Liver (tissue), 9 donors: Measurements from ENCODE around the gene ATP10B. TPM values are rescaled to one million over a fixed set of nuclear protein-coding genes. Genes with fewer than 3 reads are reported as not detected.

Experiments
- DNase-seq: peaks from one replicate; pipeline ENCODE4 v3.0.0-alpha.2; 2017; ENCODE audit warnings: low spot score
- H3K27ac ChIP-seq, 2 donors: one replicate each; pipeline ENCODE4 v1.7.0; 2013; ENCODE audit warnings: inconsistent platforms in 2 of 2, low read length in 2 of 2, control low read depth in 1 of 2, low read depth in 1 of 2, mild to moderate bottlenecking in 1 of 2
- H3K27me3 ChIP-seq, 4 donors: one replicate each; pipeline versions ENCODE4 v1.6.1 to v1.7.0; 2013; ENCODE audit warnings: low read length in 3 of 4, inconsistent platforms in 1 of 4, mild to moderate bottlenecking in 1 of 4, moderate library complexity in 1 of 4; ENCODE audit not compliant: control insufficient read depth in 4 of 4, insufficient read depth in 4 of 4
- H3K36me3 ChIP-seq, 4 donors: one replicate each; pipeline versions ENCODE4 v1.6.1 to v1.7.0; 2013; ENCODE audit warnings: low read length in 3 of 4, mild to moderate bottlenecking in 3 of 4, low read depth in 1 of 4, moderate library complexity in 1 of 4; ENCODE audit not compliant: control insufficient read depth in 4 of 4, insufficient read depth in 3 of 4
- H3K4me1 ChIP-seq, 4 donors: one replicate each; pipeline versions ENCODE4 v1.6.1 to v1.7.0; 2013; ENCODE audit warnings: low read length in 3 of 4, mild to moderate bottlenecking in 3 of 4, moderate library complexity in 1 of 4; ENCODE audit not compliant: control insufficient read depth in 4 of 4, insufficient read depth in 4 of 4
- H3K4me3 ChIP-seq, 3 donors: one replicate each; pipeline versions ENCODE4 v1.6.1 to v1.7.0; 2013; ENCODE audit warnings: low read length in 3 of 3, control low read depth in 1 of 3, low read depth in 1 of 3, mild to moderate bottlenecking in 1 of 3
- H3K9ac ChIP-seq, 2 donors: one replicate each; pipeline ENCODE4 v1.7.0; 2013; ENCODE audit warnings: low read length in 2 of 2, mild to moderate bottlenecking in 2 of 2, moderate library complexity in 2 of 2, control low read depth in 1 of 2, low read depth in 1 of 2
- H3K9me3 ChIP-seq, 4 donors: one replicate each; pipeline versions ENCODE4 v1.6.1 to v1.7.0; 2013; ENCODE audit warnings: low read length in 3 of 4; ENCODE audit not compliant: control insufficient read depth in 4 of 4
- CTCF ChIP-seq: fragments of 150-350 bp; IDR thresholded peaks from 2 replicates; pipeline ENCODE4 v1.5.1; 2017; ENCODE audit warnings: improper control_type of control experiment, low read depth, low read length; ENCODE audit not compliant: missing input control
- EGR1 ChIP-seq, 2 donors: IDR thresholded peaks; 2 replicates each; pipeline ENCODE4 v1.6.1; 2016 to 2018; ENCODE audit warnings: antibody characterized with exemption in 2 of 2, low read depth in 2 of 2
- FOXA1 ChIP-seq: IDR thresholded peaks from 2 replicates; pipeline ENCODE4 v1.6.1; 2016; ENCODE audit warnings: antibody characterized with exemption
- FOXA2 ChIP-seq: IDR thresholded peaks from 2 replicates; pipeline ENCODE4 v1.6.1; 2016; ENCODE audit warnings: antibody characterized with exemption
- GABPA ChIP-seq, 2 donors: IDR thresholded peaks in 1 of 2; conservative IDR thresholded peaks in 1 of 2; 2 replicates each; pipeline ENCODE4 v1.6.1; 2016; ENCODE audit warnings: antibody characterized with exemption in 2 of 2, mild to moderate bottlenecking in 1 of 2, moderate library complexity in 1 of 2
- HNF4A ChIP-seq, 2 donors: conservative IDR thresholded peaks; 2 replicates each; pipeline ENCODE4 v1.6.1; 2016; ENCODE audit warnings: antibody characterized with exemption in 2 of 2, mild to moderate bottlenecking in 2 of 2
- JUND ChIP-seq, 2 donors: IDR thresholded peaks; 2 replicates each; pipeline ENCODE4 v1.6.1; 2016; ENCODE audit warnings: antibody characterized with exemption in 2 of 2
- RAD21 ChIP-seq, 2 donors: IDR thresholded peaks; 2 replicates each; pipeline ENCODE4 v1.6.1; 2016; ENCODE audit warnings: antibody characterized with exemption in 2 of 2, mild to moderate bottlenecking in 2 of 2
- RXRA ChIP-seq, 2 donors: IDR thresholded peaks; 2 replicates each; pipeline ENCODE4 v1.6.1; 2017 to 2018; ENCODE audit warnings: antibody characterized with exemption in 2 of 2, mild to moderate bottlenecking in 1 of 2
- YY1 ChIP-seq: IDR thresholded peaks from 2 replicates; pipeline ENCODE4 v1.6.1; 2016; ENCODE audit warnings: antibody characterized with exemption, mild to moderate bottlenecking
- WGBS: extraction: QIAGEN DNeasy Blood & Tissue Kit; methylation state at CpG from one replicate; pipeline ENCODE4 v1.1.7; 2013; 5-methylcytosine and 5-hydroxymethylcytosine counted together
- polyA plus RNA-seq, 2 donors: library from polyadenylated mRNA; stranded (reverse) in 1 of 2; unstranded in 1 of 2; fragments of 200-250 nt in 1 of 2; fragments of >200 nt in 1 of 2; fragmentation: Nextera tagmentation in 1 of 2; extraction: Ambion mirVana in 1 of 2; gene quantifications; one replicate each; pipeline versions ENCODE4 v1.2.1 to v1.2.3, GENCODE V29; 2013 to 2015
- total RNA-seq, 2 donors: library from RNA; depleted of rRNA; stranded (reverse); fragments of >200 nt; gene quantifications; one replicate each; pipeline ENCODE4 v1.2.3, GENCODE V29; 2014
- TF ChIP-seq, protein P1 (sequence below): IDR thresholded peaks from 2 replicates; pipeline ENCODE4 v1.6.1; 2016; ENCODE audit warnings: antibody characterized with exemption
- TF ChIP-seq, protein P2 (sequence below): IDR thresholded peaks from 2 replicates; pipeline ENCODE4 v1.6.1; 2016; ENCODE audit warnings: antibody characterized with exemption, mild to moderate bottlenecking
- donor health status: healthy.
- donor health status: healthy.
- donor health status: healthy.
- donor health status: healthy.
- donor health status: healthy.

The ATP10B gene
- total and polyA plus RNA-seq, 4 donors = 0.05 to 0.67 (median 0.05) TPM; not detected in 1

DNA sequence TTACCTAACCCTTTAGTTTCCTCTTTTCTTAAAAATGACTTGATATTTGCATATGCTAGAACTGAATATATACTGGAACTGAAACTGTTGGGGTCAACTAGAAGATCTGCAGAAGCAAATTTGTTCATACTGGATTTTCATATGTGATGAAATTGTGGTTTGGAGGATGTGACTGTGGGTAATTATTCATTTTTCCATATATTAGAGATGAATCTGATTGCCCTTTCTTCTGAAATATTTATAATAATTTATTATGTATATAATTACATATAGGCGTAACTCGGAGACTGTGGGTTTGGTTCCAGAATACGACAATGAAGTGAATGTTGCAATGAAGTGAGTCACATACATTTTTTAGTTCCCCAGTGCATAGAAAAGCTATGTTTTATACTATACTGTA is 149.1 kb downstream of the ATP10B start:
- Histone ChIP-seq H3K36me3 (no peaks in the 10 kb centered on the region), H3K4me1 (no peaks in the 10 kb centered on the region), H3K9me3 (peaks cover 0 to 2% (median 0%) of the 10 kb centered on the region in 4 donors), H3K27me3 (no peaks in the 10 kb centered on the region), H3K9ac (no peak overlapping the region), H3K27ac (no peak overlapping the region), H3K4me3 (no peak overlapping the region)
- TF ChIP-seq CTCF (no peak), RXRA (IDR thresholded peaks at IDR 0.05) (no peak), JUND (IDR thresholded peaks at IDR 0.05) (no peak), RAD21 (IDR thresholded peaks at IDR 0.05) (no peak), FOXA2 (no peak), GABPA (IDR thresholded peaks at IDR 0.05 in 1 of 2, conservative IDR thresholded peaks at IDR 0.05 in 1 of 2) (no peak), HNF4A (conservative IDR thresholded peaks at IDR 0.05) (no peak), FOXA1 (no peak), YY1 (no peak), EGR1 (IDR thresholded peaks at IDR 0.05; ENCODE audit: low read depth in 2 of 2) (no peak)
- TF ChIP-seq, protein P1, sequence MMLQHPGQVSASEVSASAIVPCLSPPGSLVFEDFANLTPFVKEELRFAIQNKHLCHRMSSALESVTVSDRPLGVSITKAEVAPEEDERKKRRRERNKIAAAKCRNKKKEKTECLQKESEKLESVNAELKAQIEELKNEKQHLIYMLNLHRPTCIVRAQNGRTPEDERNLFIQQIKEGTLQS = no peak
- TF ChIP-seq, protein P2, sequence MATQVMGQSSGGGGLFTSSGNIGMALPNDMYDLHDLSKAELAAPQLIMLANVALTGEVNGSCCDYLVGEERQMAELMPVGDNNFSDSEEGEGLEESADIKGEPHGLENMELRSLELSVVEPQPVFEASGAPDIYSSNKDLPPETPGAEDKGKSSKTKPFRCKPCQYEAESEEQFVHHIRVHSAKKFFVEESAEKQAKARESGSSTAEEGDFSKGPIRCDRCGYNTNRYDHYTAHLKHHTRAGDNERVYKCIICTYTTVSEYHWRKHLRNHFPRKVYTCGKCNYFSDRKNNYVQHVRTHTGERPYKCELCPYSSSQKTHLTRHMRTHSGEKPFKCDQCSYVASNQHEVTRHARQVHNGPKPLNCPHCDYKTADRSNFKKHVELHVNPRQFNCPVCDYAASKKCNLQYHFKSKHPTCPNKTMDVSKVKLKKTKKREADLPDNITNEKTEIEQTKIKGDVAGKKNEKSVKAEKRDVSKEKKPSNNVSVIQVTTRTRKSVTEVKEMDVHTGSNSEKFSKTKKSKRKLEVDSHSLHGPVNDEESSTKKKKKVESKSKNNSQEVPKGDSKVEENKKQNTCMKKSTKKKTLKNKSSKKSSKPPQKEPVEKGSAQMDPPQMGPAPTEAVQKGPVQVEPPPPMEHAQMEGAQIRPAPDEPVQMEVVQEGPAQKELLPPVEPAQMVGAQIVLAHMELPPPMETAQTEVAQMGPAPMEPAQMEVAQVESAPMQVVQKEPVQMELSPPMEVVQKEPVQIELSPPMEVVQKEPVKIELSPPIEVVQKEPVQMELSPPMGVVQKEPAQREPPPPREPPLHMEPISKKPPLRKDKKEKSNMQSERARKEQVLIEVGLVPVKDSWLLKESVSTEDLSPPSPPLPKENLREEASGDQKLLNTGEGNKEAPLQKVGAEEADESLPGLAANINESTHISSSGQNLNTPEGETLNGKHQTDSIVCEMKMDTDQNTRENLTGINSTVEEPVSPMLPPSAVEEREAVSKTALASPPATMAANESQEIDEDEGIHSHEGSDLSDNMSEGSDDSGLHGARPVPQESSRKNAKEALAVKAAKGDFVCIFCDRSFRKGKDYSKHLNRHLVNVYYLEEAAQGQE = no peak
- DNase-seq = no peak
- 87% methylated on average over 3 of the region's 3 CpGs for WGBS

GRCh38 chr5:160702311-160702803 is 149.7 kb downstream of the ATP10B start:
- Histone ChIP-seq H3K9me3 (peaks cover 0 to 2% (median 0%) of the 10 kb centered on the region in 4 donors), H3K4me1 (no peaks in the 10 kb centered on the region), H3K4me3 (no peak overlapping the region), H3K27ac (no peak overlapping the region), H3K36me3 (no peaks in the 10 kb centered on the region), H3K9ac (no peak overlapping the region), H3K27me3 (no peaks in the 10 kb centered on the region)
- no peak for DNase-seq
- WGBS = 76% methylated on average over 2 of the region's 2 CpGs
- TF ChIP-seq JUND (IDR thresholded peaks at IDR 0.05) (no peak), YY1 (no peak), CTCF (no peak), RAD21 (IDR thresholded peaks at IDR 0.05) (no peak), GABPA (IDR thresholded peaks at IDR 0.05 in 1 of 2, conservative IDR thresholded peaks at IDR 0.05 in 1 of 2) (no peak)
- TF ChIP-seq, protein P1 = no peak
